K562 (cell line): ENCODE results near the gene CUX1. TPM values are rescaled to one million over a fixed set of nuclear protein-coding genes. Genes with fewer than 3 reads are reported as not detected.
A peak's percentile ranks its signal among the peaks of the same experiment; 100 is the strongest.

ENCODE experiments used
- CBFA2T2 ChIP-seq: fragments of 450-650 bp; conservative IDR thresholded peaks from 2 replicates; pipeline ENCODE4 v1.6.1; 2017; ENCODE audit warnings: mild to moderate bottlenecking
- CBX2 ChIP-seq: fragments of 200-600 bp; sonication (generic); IDR thresholded peaks from one replicate; pipeline ENCODE4 v1.6.1; 2012; ENCODE audit warnings: mild to moderate bottlenecking, low read length, inconsistent platforms; ENCODE audit not compliant: insufficient read depth, poor library complexity, severe bottlenecking
- DPF2 ChIP-seq: fragments of 450-650 bp; IDR thresholded peaks from 2 replicates; pipeline ENCODE4 v1.6.1; 2016
- EWSR1 ChIP-seq: fragments of 450-650 bp; IDR thresholded peaks from 2 replicates; pipeline ENCODE4 v1.6.1; 2018; ENCODE audit warnings: borderline replicate concordance, mild to moderate bottlenecking, low read depth, moderate library complexity; ENCODE audit not compliant: partially characterized antibody
- GATA2 ChIP-seq: sonication (generic); formaldehyde crosslinking; IDR thresholded peaks from 2 replicates; pipeline ENCODE4 v1.4.0; 2020; ENCODE audit warnings: mild to moderate bottlenecking, missing genetic modification reagents
- NEUROD1 ChIP-seq: fragments of 150-350 bp; IDR thresholded peaks from 2 replicates; pipeline ENCODE4 v1.6.1; 2014; ENCODE audit warnings: borderline replicate concordance, low read length, low read depth; ENCODE audit not compliant: partially characterized antibody
- PHTF2 ChIP-seq: fragments of 250-450 bp; sonication (Bioruptor Pico); IDR thresholded peaks from 2 replicates; pipeline ENCODE4 v1.5.0; 2021; ENCODE audit warnings: mild to moderate bottlenecking
- POLR2A ChIP-seq: fragments of 450-650 bp; conservative IDR thresholded peaks from 2 replicates; pipeline ENCODE4 v1.6.1; 2016
- POLR2B ChIP-seq: fragments of 450-650 bp; IDR thresholded peaks from 2 replicates; pipeline ENCODE4 v1.6.1; 2018; ENCODE audit warnings: low read depth; ENCODE audit not compliant: partially characterized antibody
- SAFB ChIP-seq: fragments of 200-400 bp; formaldehyde crosslinking; IDR thresholded peaks from 2 replicates; pipeline ENCODE4 v1.6.1; 2017; ENCODE audit warnings: low read depth, low read length, borderline replicate concordance
- SAP30 ChIP-seq: fragments of 200-600 bp; sonication (generic); IDR thresholded peaks from 2 replicates; pipeline ENCODE4 v1.6.1; 2012; ENCODE audit warnings: borderline replicate concordance, low read depth, mild to moderate bottlenecking, moderate library complexity, low read length, control low read depth, inconsistent platforms; ENCODE audit not compliant: insufficient read depth, poor library complexity, severe bottlenecking
- SETDB1 ChIP-seq: IDR thresholded peaks from one replicate; pipeline ENCODE4 v1.6.1; 2012; ENCODE audit warnings: low read length, control low read depth, inconsistent platforms
- SLC30A9 ChIP-seq: fragments of 250-450 bp; sonication (Bioruptor Pico); IDR thresholded peaks from 2 replicates; pipeline ENCODE4 v1.8.0; 2022; ENCODE audit warnings: mild to moderate bottlenecking, moderate library complexity
- SMARCE1 ChIP-seq: fragments of 450-650 bp; IDR thresholded peaks from 2 replicates; pipeline ENCODE4 v1.7.1; 2016; ENCODE audit warnings: mild to moderate bottlenecking
- STAT5A ChIP-seq: IDR thresholded peaks from 2 replicates; pipeline ENCODE4 v1.6.1; 2012; ENCODE audit warnings: low read length, inconsistent platforms, borderline replicate concordance
- TAL1 ChIP-seq: fragments of 450-650 bp; IDR thresholded peaks from 2 replicates; pipeline ENCODE4 v1.6.1; 2016; ENCODE audit warnings: mild to moderate bottlenecking
- TARDBP ChIP-seq: fragments of 450-650 bp; IDR thresholded peaks from 2 replicates; pipeline ENCODE4 v1.6.1; 2016
- ZFP1 ChIP-seq: fragments of 450-650 bp; formaldehyde crosslinking; IDR thresholded peaks from 2 replicates; pipeline ENCODE4 v1.4.0; 2020; ENCODE audit warnings: mild to moderate bottlenecking, mixed read lengths
- ZNF551 ChIP-seq: fragments of 250-450 bp; sonication (Bioruptor Pico); IDR thresholded peaks from 2 replicates; pipeline ENCODE4 v1.5.0; 2021; ENCODE audit warnings: mild to moderate bottlenecking, moderate library complexity
- ZNF668 ChIP-seq: fragments of 250-450 bp; sonication (Bioruptor Pico); IDR thresholded peaks from 2 replicates; pipeline ENCODE4 v1.8.0; 2022; ENCODE audit warnings: mild to moderate bottlenecking, inconsistent platforms
- polyA plus RNA-seq, 8 experiments: library from polyadenylated mRNA; depleted of rRNA in 4 of 8; stranded (reverse) in 5 of 8; unstranded in 3 of 8; fragments of >200 nt; fragmentation: Nextera tagmentation in 2 of 8; fragmentation: Illumina TruSeq in 1 of 8; extraction: Ambion mirVana in 2 of 8; extraction: Trizol in 1 of 8; gene quantifications; 2 replicates each; pipeline versions ENCODE4 v1.2.1 to v1.2.3, GENCODE V29; 2011 to 2014; ENCODE audit warnings: inconsistent platforms in 1 of 8, missing spikeins in 1 of 8
- total RNA-seq, 7 experiments: library from RNA; depleted of rRNA in 6 of 7; stranded (reverse); fragments of >200 nt in 6 of 7; fragmentation: Illumina TruSeq in 2 of 7; extraction: Trizol in 2 of 7; gene quantifications; 2 replicates each; pipeline versions ENCODE4 v1.2.1 to v1.2.3, GENCODE V29; 2011 to 2021; ENCODE audit warnings: low replicate concordance in 1 of 7
- TF ChIP-seq, protein P1 (sequence below), 3 experiments: IDR thresholded peaks in 2 of 3; conservative IDR thresholded peaks in 1 of 3; 2 replicates each; pipeline ENCODE4 v1.5.1; 2011 to 2012; ENCODE audit warnings: low read length in 3 of 3, mild to moderate bottlenecking in 3 of 3, control low read depth in 2 of 3, improper control_type of control experiment in 1 of 3, inconsistent platforms in 1 of 3, low read depth in 1 of 3, mixed read lengths in 1 of 3, moderate library complexity in 1 of 3; ENCODE audit not compliant: insufficient read depth in 2 of 3
- TF ChIP-seq, protein P2 (sequence below): fragments of 200-800 bp; sonication (Bioruptor generic); IDR thresholded peaks from 2 replicates; pipeline ENCODE4 v1.6.1; 2017; ENCODE audit warnings: missing genetic modification characterization, missing compliant biosample characterization
- TF ChIP-seq, protein P3 (sequence below): fragments of 450-650 bp; formaldehyde crosslinking; IDR thresholded peaks from 2 replicates; pipeline ENCODE4 v1.4.0; 2020; ENCODE audit warnings: mild to moderate bottlenecking, moderate library complexity
- TF ChIP-seq, protein P4 (sequence below): fragments of 250-450 bp; sonication (Bioruptor Pico); IDR thresholded peaks from 2 replicates; pipeline ENCODE4 v1.5.0; 2021

Gene CUX1
- total and polyA plus RNA-seq, 9 of the 15 experiments (the other 6 are each of a cell fraction or from before 2014, with no cell fraction given): 3.6 to 55.3 (median 25.2) TPM

DNA sequence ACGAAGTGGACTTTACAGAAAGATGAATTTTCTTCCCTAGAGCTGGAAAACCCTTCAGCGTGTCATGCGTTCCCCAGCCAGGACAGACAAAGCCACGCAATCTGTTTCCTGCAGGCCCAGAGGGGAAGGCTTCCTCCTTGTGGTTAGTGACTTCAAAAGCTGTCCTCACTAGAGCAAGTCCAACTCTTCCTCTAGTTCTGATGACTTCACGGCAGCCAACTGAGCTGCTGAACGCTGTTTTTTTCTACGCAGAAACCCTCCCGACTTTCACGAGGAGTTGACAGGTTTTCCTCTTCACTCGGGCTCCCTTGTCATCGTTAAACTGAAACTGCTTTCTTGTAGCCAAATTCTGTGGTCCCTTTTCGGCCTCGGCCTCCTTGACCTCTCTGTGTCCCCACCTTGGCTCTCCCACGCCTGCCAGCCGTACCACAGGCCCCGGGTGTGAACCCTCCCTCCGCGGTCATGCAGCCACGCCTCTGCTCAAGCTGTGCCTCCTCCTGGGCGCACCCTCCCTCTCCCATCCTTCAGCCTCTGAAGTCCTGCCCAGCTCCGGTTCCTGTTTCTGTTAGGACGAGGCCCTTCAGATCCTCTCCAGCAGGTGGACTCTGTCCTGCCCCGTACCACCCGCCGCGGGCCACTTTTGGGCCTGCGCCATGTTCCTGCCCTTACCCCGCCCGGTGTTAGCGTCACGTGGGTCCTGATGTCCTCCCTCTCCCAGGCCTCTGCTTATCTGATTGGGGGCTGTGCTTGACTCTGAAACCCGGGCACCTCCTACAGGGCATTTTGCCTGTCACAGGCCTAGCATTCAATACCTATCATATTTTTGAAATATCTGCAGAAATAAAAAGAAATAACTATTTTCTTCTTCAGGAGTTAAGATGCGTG, 39.3 kb downstream of the CUX1 start (continued):
- TF ChIP-seq STAT5A: no peak; the same call in none of the 2 replicates
- TF ChIP-seq CBFA2T2: peak; percentile 78
- no peak for TF ChIP-seq SLC30A9 (CRISPR knock-in tag)
- TF ChIP-seq, protein P1, sequence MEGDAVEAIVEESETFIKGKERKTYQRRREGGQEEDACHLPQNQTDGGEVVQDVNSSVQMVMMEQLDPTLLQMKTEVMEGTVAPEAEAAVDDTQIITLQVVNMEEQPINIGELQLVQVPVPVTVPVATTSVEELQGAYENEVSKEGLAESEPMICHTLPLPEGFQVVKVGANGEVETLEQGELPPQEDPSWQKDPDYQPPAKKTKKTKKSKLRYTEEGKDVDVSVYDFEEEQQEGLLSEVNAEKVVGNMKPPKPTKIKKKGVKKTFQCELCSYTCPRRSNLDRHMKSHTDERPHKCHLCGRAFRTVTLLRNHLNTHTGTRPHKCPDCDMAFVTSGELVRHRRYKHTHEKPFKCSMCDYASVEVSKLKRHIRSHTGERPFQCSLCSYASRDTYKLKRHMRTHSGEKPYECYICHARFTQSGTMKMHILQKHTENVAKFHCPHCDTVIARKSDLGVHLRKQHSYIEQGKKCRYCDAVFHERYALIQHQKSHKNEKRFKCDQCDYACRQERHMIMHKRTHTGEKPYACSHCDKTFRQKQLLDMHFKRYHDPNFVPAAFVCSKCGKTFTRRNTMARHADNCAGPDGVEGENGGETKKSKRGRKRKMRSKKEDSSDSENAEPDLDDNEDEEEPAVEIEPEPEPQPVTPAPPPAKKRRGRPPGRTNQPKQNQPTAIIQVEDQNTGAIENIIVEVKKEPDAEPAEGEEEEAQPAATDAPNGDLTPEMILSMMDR (IDR thresholded peaks at IDR 0.05 in 2 of 3, conservative IDR thresholded peaks at IDR 0.05 in 1 of 3; ENCODE audit: insufficient read depth in 2 of 3, low read depth in 1 of 3, low read length in 3 of 3): peak; percentile 79 to 84 (median 82)
- TF ChIP-seq ZNF551: no peak
- no peak for TF ChIP-seq ZNF668 (CRISPR knock-in tag)
- no peak for TF ChIP-seq ZFP1 (CRISPR knock-in tag)
- peak; percentile 97 for TF ChIP-seq GATA2
- TF ChIP-seq, protein P2, sequence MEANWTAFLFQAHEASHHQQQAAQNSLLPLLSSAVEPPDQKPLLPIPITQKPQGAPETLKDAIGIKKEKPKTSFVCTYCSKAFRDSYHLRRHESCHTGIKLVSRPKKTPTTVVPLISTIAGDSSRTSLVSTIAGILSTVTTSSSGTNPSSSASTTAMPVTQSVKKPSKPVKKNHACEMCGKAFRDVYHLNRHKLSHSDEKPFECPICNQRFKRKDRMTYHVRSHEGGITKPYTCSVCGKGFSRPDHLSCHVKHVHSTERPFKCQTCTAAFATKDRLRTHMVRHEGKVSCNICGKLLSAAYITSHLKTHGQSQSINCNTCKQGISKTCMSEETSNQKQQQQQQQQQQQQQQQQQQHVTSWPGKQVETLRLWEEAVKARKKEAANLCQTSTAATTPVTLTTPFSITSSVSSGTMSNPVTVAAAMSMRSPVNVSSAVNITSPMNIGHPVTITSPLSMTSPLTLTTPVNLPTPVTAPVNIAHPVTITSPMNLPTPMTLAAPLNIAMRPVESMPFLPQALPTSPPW: peak; percentile 97
- TF ChIP-seq TAL1: peak; percentile 58
- TF ChIP-seq NEUROD1: peak; percentile 68
- no peak for TF ChIP-seq PHTF2 (CRISPR knock-in tag)
- peak; percentile 64 for TF ChIP-seq SAP30
- TF ChIP-seq, protein P3, sequence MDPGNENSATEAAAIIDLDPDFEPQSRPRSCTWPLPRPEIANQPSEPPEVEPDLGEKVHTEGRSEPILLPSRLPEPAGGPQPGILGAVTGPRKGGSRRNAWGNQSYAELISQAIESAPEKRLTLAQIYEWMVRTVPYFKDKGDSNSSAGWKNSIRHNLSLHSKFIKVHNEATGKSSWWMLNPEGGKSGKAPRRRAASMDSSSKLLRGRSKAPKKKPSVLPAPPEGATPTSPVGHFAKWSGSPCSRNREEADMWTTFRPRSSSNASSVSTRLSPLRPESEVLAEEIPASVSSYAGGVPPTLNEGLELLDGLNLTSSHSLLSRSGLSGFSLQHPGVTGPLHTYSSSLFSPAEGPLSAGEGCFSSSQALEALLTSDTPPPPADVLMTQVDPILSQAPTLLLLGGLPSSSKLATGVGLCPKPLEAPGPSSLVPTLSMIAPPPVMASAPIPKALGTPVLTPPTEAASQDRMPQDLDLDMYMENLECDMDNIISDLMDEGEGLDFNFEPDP: no peak
- TF ChIP-seq DPF2: peak; percentile 88
- TF ChIP-seq, protein P4, sequence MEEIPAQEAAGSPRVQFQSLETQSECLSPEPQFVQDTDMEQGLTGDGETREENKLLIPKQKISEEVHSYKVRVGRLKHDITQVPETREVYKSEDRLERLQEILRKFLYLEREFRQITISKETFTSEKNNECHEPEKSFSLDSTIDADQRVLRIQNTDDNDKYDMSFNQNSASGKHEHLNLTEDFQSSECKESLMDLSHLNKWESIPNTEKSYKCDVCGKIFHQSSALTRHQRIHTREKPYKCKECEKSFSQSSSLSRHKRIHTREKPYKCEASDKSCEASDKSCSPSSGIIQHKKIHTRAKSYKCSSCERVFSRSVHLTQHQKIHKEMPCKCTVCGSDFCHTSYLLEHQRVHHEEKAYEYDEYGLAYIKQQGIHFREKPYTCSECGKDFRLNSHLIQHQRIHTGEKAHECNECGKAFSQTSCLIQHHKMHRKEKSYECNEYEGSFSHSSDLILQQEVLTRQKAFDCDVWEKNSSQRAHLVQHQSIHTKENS: no peak
- TF ChIP-seq SAFB: no peak
- no peak for TF ChIP-seq EWSR1
- TF ChIP-seq CBX2: no peak
- peak; percentile 58 for TF ChIP-seq POLR2B
- TF ChIP-seq SMARCE1: peak; percentile 22; the same call in 1 of the 2 replicates
- peak; percentile 69 for TF ChIP-seq POLR2A
- TF ChIP-seq TARDBP: peak; percentile 54
- no peak for TF ChIP-seq SETDB1
